ENCODE results near the gene OTUB1. TPM values are rescaled to one million over a fixed set of nuclear protein-coding genes. Genes with fewer than 3 reads are reported as not detected.
"Not testable (repeated sequence)": the region's sequence is repeated elsewhere in the genome, so short reads cannot be mapped to it uniquely, and the experiment has no call there.

OTUB1 gene
- total RNA-seq, 1 donor from 2014 or later = 57.0 TPM

DNA sequence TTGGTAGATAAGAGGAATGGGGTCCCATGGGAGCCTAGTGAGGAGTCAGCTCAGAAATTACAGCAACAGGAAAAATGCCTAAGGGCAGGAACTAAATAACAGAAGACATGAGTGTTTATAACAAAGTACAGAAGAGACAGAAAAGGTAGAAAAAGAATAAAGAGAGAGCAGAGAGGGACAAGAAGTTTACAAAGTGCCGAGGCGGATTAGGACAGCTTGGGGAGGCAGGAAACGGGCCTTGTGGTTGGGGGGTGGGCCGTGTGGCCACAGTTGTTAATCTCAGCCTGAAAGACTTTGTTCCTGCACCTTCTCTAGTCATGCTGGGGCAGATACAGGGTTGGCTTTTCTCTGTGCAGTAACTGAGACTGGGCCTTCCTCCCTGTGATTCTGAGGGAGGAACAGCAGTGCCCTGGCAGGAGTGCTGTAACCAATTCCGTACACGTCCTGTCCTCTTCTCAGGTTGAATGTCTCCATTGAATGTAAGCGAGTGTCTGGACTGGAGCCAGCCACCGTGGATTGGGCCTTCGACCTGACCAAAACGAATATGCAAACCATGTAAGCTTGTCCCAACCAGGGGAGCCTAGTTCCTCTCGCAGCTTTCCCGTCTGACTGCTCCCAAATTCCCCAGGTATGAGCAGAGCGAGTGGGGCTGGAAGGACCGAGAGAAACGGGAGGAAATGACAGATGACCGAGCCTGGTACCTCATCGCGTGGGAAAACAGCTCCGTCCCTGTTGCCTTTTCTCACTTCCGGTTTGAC is 34.3 kb upstream of the OTUB1 start:
- H3K27me3 ChIP-seq (ENCODE audit: low read depth) = no peaks in the 10 kb centered on the region
- TF ChIP-seq, protein P1, sequence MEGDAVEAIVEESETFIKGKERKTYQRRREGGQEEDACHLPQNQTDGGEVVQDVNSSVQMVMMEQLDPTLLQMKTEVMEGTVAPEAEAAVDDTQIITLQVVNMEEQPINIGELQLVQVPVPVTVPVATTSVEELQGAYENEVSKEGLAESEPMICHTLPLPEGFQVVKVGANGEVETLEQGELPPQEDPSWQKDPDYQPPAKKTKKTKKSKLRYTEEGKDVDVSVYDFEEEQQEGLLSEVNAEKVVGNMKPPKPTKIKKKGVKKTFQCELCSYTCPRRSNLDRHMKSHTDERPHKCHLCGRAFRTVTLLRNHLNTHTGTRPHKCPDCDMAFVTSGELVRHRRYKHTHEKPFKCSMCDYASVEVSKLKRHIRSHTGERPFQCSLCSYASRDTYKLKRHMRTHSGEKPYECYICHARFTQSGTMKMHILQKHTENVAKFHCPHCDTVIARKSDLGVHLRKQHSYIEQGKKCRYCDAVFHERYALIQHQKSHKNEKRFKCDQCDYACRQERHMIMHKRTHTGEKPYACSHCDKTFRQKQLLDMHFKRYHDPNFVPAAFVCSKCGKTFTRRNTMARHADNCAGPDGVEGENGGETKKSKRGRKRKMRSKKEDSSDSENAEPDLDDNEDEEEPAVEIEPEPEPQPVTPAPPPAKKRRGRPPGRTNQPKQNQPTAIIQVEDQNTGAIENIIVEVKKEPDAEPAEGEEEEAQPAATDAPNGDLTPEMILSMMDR (IDR thresholded peaks at IDR 0.05; ENCODE audit: borderline replicate concordance) = no peak
- no peaks in the 10 kb centered on the region for H3K9me3 ChIP-seq (replicated peaks)
- no peaks in the 10 kb centered on the region for H3K4me1 ChIP-seq
- H3K36me3 ChIP-seq = peaks cover 69% of the 10 kb centered on the region
- intact Hi-C loops (cut with micrococcal nuclease) = no loop called here
- no peak overlapping the region for H3K27ac ChIP-seq (replicated peaks)
- DNase-seq = no peak
- no peak overlapping the region for H3K4me3 ChIP-seq

- Histone ChIP-seq H3K27me3 (ENCODE audit: low read depth) (no peaks in the 10 kb centered on the region), H3K27ac (replicated peaks) (no peak overlapping the region), H3K36me3 (peaks cover 63% of the 10 kb centered on the region), H3K9me3 (replicated peaks) (no peaks in the 10 kb centered on the region), H3K4me3 (no peak overlapping the region), H3K4me1 (no peaks in the 10 kb centered on the region)
- DNase-seq = no peak
- TF ChIP-seq, protein P1 (IDR thresholded peaks at IDR 0.05; ENCODE audit: borderline replicate concordance) = no peak
- intact Hi-C loops (cut with micrococcal nuclease) = no loop called here
These were observed 33.7 kb upstream of the OTUB1 start for GRCh38 chr11:63952570-63952969.

- TF ChIP-seq, protein P1 (IDR thresholded peaks at IDR 0.05; ENCODE audit: borderline replicate concordance) = no peak
- no peak for DNase-seq
- H3K27ac ChIP-seq (replicated peaks) = no peak overlapping the region
- no peaks in the 10 kb centered on the region for H3K4me1 ChIP-seq
- no peaks in the 10 kb centered on the region for H3K9me3 ChIP-seq (replicated peaks)
- H3K27me3 ChIP-seq (ENCODE audit: low read depth) = no peaks in the 10 kb centered on the region
- H3K4me3 ChIP-seq = no peak overlapping the region
- intact Hi-C loops (cut with micrococcal nuclease) = no loop called here
- peaks cover 36% of the 10 kb centered on the region for H3K36me3 ChIP-seq
These were observed 28.2 kb upstream of the OTUB1 start for GRCh38 chr11:63958008-63958407.

GRCh38 chr11:63961608-63962412 is 24.4 kb upstream of the OTUB1 start:
- DNase-seq = peak; percentile 26
- intact Hi-C loops (cut with micrococcal nuclease) = no loop called here
- Histone ChIP-seq H3K4me1 (no peaks in the 10 kb centered on the region), H3K9me3 (replicated peaks) (no peaks in the 10 kb centered on the region), H3K4me3 (no peak overlapping the region), H3K27me3 (ENCODE audit: low read depth) (no peaks in the 10 kb centered on the region), H3K27ac (replicated peaks) (no peak overlapping the region), H3K36me3 (no peaks in the 10 kb centered on the region)
- TF ChIP-seq, protein P1 (IDR thresholded peaks at IDR 0.05; ENCODE audit: borderline replicate concordance) = no peak

DNA sequence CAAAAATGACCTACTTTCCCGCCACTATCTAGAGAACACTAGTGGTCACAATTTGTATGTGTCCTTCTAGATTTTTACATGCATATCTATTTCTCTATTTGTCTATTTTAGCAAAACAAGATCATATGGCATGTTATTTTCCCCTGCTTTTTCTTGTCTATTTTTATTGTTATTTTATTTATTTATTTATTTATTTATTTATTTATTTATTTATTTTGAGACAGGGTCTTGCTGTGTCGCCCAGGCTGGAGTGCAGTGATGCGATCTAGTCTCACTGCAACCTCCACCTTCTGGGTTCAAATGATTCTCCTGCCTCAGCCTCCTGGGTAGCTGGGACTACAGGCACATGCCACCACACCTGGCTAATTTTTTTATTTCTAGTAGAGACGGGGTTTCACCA is 22.3 kb upstream of the OTUB1 start:
- H3K4me3 ChIP-seq; DNase-seq; H3K27me3 ChIP-seq (ENCODE audit: low read depth); H3K9me3 ChIP-seq (replicated peaks); H3K36me3 ChIP-seq; H3K4me1 ChIP-seq; intact Hi-C loops (cut with micrococcal nuclease); H3K27ac ChIP-seq (replicated peaks): not testable (repeated sequence)

- H3K27ac ChIP-seq (replicated peaks) = no peak overlapping the region
- TF ChIP-seq, protein P1 (IDR thresholded peaks at IDR 0.05; ENCODE audit: borderline replicate concordance) = no peak
- peaks cover 6% of the 10 kb centered on the region for H3K27me3 ChIP-seq (ENCODE audit: low read depth)
- DNase-seq = no peak
- H3K36me3 ChIP-seq = no peaks in the 10 kb centered on the region
- H3K4me1 ChIP-seq = no peaks in the 10 kb centered on the region
- no peak overlapping the region for H3K4me3 ChIP-seq
- no peaks in the 10 kb centered on the region for H3K9me3 ChIP-seq (replicated peaks)
- intact Hi-C loops (cut with micrococcal nuclease) = no loop called here
These were observed 19.8 kb upstream of the OTUB1 start for GRCh38 chr11:63966444-63966843.
